IMR-90 (cell line): ENCODE results near the gene ASB3.

Experiments used
- CEBPB ChIP-seq: IDR thresholded peaks from 2 replicates; pipeline ENCODE4 v1.6.1; 2012; ENCODE audit warnings: low read depth, low read length, improper control_type of control experiment
- FOS ChIP-seq: fragments of 150-350 bp; IDR thresholded peaks from 2 replicates; pipeline ENCODE4 v1.6.1; 2016; ENCODE audit warnings: low read depth, low read length
- MAFK ChIP-seq: IDR thresholded peaks from 2 replicates; pipeline ENCODE4 v1.6.1; 2012; ENCODE audit warnings: low read depth, low read length, improper control_type of control experiment
- MXI1 ChIP-seq: IDR thresholded peaks from 2 replicates; pipeline ENCODE4 v1.6.1; 2012; ENCODE audit warnings: low read depth, mild to moderate bottlenecking, low read length, moderate library complexity, borderline replicate concordance
- POLR2A ChIP-seq: IDR thresholded peaks from 2 replicates; pipeline ENCODE4 v1.6.1; 2012; ENCODE audit warnings: mild to moderate bottlenecking, low read depth, low read length
- RAD21 ChIP-seq: IDR thresholded peaks from 2 replicates; pipeline ENCODE4 v1.6.1; 2012; ENCODE audit warnings: low read length, improper control_type of control experiment
- RCOR1 ChIP-seq: IDR thresholded peaks from 2 replicates; pipeline ENCODE4 v1.6.1; 2012; ENCODE audit warnings: mild to moderate bottlenecking, low read length, improper control_type of control experiment; ENCODE audit not compliant: insufficient replicate concordance
- SMC3 ChIP-seq: fragments of 150-350 bp; IDR thresholded peaks from 2 replicates; pipeline ENCODE4 v1.6.1; 2016; ENCODE audit warnings: low read depth, mild to moderate bottlenecking, antibody characterized with exemption, low read length, moderate library complexity
- TF ChIP-seq, protein P1 (sequence below): conservative IDR thresholded peaks from 2 replicates; pipeline ENCODE4 v1.5.1; 2012; ENCODE audit warnings: mild to moderate bottlenecking, low read depth, low read length, improper control_type of control experiment
- TF ChIP-seq, protein P2 (sequence below): fragments of 150-350 bp; IDR thresholded peaks from 2 replicates; pipeline ENCODE4 v1.6.1; 2017; ENCODE audit warnings: mild to moderate bottlenecking, antibody characterized with exemption, low read length, low read depth

DNA sequence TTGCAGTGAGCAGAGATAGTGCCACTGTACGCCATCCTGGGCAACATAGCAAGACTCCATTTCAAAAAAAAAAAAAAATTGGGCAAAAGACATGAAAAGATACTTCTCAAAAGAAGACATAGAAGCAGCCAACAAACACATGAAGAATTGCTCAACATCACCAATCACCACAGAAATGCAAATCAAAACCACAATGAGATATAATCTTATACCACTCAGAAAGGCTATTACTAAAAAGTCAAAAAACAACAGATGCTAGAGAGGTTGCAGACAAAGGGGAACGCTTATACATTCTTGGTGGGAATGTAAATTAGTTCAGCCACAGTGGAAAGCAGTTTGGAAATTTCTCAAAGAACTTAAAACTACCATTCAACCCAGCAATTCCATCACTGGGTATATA is 62.2 kb downstream of the ASB3 start:
- TF ChIP-seq, protein P1, sequence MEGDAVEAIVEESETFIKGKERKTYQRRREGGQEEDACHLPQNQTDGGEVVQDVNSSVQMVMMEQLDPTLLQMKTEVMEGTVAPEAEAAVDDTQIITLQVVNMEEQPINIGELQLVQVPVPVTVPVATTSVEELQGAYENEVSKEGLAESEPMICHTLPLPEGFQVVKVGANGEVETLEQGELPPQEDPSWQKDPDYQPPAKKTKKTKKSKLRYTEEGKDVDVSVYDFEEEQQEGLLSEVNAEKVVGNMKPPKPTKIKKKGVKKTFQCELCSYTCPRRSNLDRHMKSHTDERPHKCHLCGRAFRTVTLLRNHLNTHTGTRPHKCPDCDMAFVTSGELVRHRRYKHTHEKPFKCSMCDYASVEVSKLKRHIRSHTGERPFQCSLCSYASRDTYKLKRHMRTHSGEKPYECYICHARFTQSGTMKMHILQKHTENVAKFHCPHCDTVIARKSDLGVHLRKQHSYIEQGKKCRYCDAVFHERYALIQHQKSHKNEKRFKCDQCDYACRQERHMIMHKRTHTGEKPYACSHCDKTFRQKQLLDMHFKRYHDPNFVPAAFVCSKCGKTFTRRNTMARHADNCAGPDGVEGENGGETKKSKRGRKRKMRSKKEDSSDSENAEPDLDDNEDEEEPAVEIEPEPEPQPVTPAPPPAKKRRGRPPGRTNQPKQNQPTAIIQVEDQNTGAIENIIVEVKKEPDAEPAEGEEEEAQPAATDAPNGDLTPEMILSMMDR = no peak
- TF ChIP-seq FOS (no peak), MXI1 (no peak), POLR2A (no peak), SMC3 (no peak), RCOR1 (no peak), RAD21 (no peak), CEBPB (peak; percentile 64; the same call in 1 of the 2 replicates), MAFK (no peak)
- TF ChIP-seq, protein P2, sequence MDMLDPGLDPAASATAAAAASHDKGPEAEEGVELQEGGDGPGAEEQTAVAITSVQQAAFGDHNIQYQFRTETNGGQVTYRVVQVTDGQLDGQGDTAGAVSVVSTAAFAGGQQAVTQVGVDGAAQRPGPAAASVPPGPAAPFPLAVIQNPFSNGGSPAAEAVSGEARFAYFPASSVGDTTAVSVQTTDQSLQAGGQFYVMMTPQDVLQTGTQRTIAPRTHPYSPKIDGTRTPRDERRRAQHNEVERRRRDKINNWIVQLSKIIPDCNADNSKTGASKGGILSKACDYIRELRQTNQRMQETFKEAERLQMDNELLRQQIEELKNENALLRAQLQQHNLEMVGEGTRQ = no peak
